ENCODE results near the gene ZXDC.

Gene ZXDC

GRCh38 chr3:126448893-126449180 is 26.9 kb downstream of the ZXDC start:
- DNase-seq: no peak

GRCh38 chr3:126448136-126448892 is 27.4 kb downstream of the ZXDC start:
- DNase-seq: no peak

GRCh38 chr3:126447456-126448106 is 28.1 kb downstream of the ZXDC start:
- no peak for DNase-seq

GRCh38 chr3:126446791-126447190 is 28.9 kb downstream of the ZXDC start:
- peak in 1 of 3 experiments; percentile 11 for DNase-seq

GRCh38 chr3:126446301-126446700 is 29.4 kb downstream of the ZXDC start:
- no peak for DNase-seq

- DNase-seq: no peak
Observed at GRCh38 chr3:126445506-126445905, 30.2 kb downstream of the ZXDC start.

- no peak for DNase-seq
Observed at GRCh38 chr3:126442856-126443242, 32.8 kb downstream of the ZXDC start.

GRCh38 chr3:126442094-126442855 is 33.4 kb downstream of the ZXDC start:
- no peak for DNase-seq

GRCh38 chr3:126441256-126441880 is 34.3 kb downstream of the ZXDC start:
- no peak for DNase-seq

GRCh38 chr3:126440709-126440995 is 35.0 kb downstream of the ZXDC start:
- no peak for DNase-seq

GRCh38 chr3:126439968-126440708 is 35.6 kb downstream of the ZXDC start:
- no peak for DNase-seq

- DNase-seq: no peak
Observed at GRCh38 chr3:126439346-126439967, 36.2 kb downstream of the ZXDC start.

GRCh38 chr3:126438746-126439145 is 36.9 kb downstream of the ZXDC start:
- no peak for DNase-seq

- no peak for DNase-seq
Observed at GRCh38 chr3:126438186-126438585, 37.5 kb downstream of the ZXDC start.

GRCh38 chr3:126436826-126437717 is 38.6 kb downstream of the ZXDC start:
- no peak for DNase-seq

GRCh38 chr3:126435456-126436315 is 40.0 kb downstream of the ZXDC start:
- DNase-seq: no peak

GRCh38 chr3:126434931-126435411 is 40.7 kb downstream of the ZXDC start:
- no peak for DNase-seq

GRCh38 chr3:126434264-126434590 is 41.5 kb downstream of the ZXDC start:
- no peak for DNase-seq

- DNase-seq: no peak
Observed at GRCh38 chr3:126433496-126434263, 42.0 kb downstream of the ZXDC start.

- no peak for DNase-seq
Observed at GRCh38 chr3:126433105-126433430, 42.6 kb downstream of the ZXDC start.

All from NCI-H1417 (cell line).